Measurements from ENCODE around the gene WFDC10B. TPM values are rescaled to one million over a fixed set of nuclear protein-coding genes. Genes with fewer than 3 reads are reported as not detected.

Gene WFDC10B
- polyA plus RNA-seq, 1 of the 3 experiments (the other 2 are of a cell fraction) = not detected

- no peak for DNase-seq
- Histone ChIP-seq H3K36me3 (replicated peaks in 1 of 2; ENCODE audit: control insufficient read depth in 1 of 2, insufficient read depth in 2 of 2, low read length in 1 of 2) (no peaks in the 10 kb centered on the region), H3F3A (replicated peaks; ENCODE audit: insufficient read depth) (no peaks in the 10 kb centered on the region), H3K27me3 (ENCODE audit: insufficient read depth) (no peaks in the 10 kb centered on the region), H3K27ac (ENCODE audit: low read depth in 2 of 2, low read length in 1 of 2) (no peak overlapping the region), H4K20me1 (ENCODE audit: insufficient read depth) (no peaks in the 10 kb centered on the region), H3K9me3 (no peaks in the 10 kb centered on the region), H3K9me2 (no peaks in the 10 kb centered on the region), H3K9ac (no peak overlapping the region), H3K4me2 (no peak overlapping the region), H2AFZ (ENCODE audit: low read depth) (no peak overlapping the region), H3K4me3 (ENCODE audit: low read depth in 2 of 2, low read length in 1 of 2) (no peak overlapping the region), H3K4me1 (ENCODE audit: control insufficient read depth in 1 of 2, insufficient read depth in 2 of 2, low read depth in 1 of 2, low read length in 1 of 2) (no peaks in the 10 kb centered on the region), H3K79me2 (ENCODE audit: insufficient read depth) (no peaks in the 10 kb centered on the region)
- ChIA-PET POLR2A (no interaction called here), CTCF (no interaction called here)
- TF ChIP-seq MXI1 (IDR thresholded peaks at IDR 0.05; ENCODE audit: low read depth, low read length) (no peak), ELF1 (IDR thresholded peaks at IDR 0.05) (no peak), SMC3 (IDR thresholded peaks at IDR 0.05; ENCODE audit: low read depth, low read length) (no peak), RFX5 (IDR thresholded peaks at IDR 0.05; ENCODE audit: low read length) (no peak), FOSL2 (IDR thresholded peaks at IDR 0.05; ENCODE audit: borderline replicate concordance, low read depth) (no peak), CHD2 (IDR thresholded peaks at IDR 0.05; ENCODE audit: low read length, partially characterized antibody) (no peak), EZH2phosphoT487 (IDR thresholded peaks at IDR 0.05; ENCODE audit: borderline replicate concordance, low read depth) (no peak), POLR2AphosphoS5 (IDR thresholded peaks at IDR 0.05; ENCODE audit: low read depth, low read length) (no peak), GATA2 (CRISPR knock-in tag; IDR thresholded peaks at IDR 0.05) (no peak), RXRA (IDR thresholded peaks at IDR 0.05; ENCODE audit: borderline replicate concordance, low read depth) (no peak), CTCF (IDR thresholded peaks at IDR 0.05) (no peak), TAF1 (IDR thresholded peaks at IDR 0.05; ENCODE audit: borderline replicate concordance, low read depth, low read length) (no peak), SIN3A (IDR thresholded peaks at IDR 0.05; ENCODE audit: borderline replicate concordance, low read depth, low read length) (no peak), FOXM1 (IDR thresholded peaks at IDR 0.05; ENCODE audit: low read depth) (no peak)
- TF ChIP-seq, protein P1, sequence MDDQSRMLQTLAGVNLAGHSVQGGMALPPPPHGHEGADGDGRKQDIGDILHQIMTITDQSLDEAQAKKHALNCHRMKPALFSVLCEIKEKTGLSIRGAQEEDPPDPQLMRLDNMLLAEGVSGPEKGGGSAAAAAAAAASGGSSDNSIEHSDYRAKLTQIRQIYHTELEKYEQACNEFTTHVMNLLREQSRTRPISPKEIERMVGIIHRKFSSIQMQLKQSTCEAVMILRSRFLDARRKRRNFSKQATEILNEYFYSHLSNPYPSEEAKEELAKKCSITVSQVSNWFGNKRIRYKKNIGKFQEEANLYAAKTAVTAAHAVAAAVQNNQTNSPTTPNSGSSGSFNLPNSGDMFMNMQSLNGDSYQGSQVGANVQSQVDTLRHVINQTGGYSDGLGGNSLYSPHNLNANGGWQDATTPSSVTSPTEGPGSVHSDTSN (IDR thresholded peaks at IDR 0.05) = no peak
- TF ChIP-seq, protein P2, sequence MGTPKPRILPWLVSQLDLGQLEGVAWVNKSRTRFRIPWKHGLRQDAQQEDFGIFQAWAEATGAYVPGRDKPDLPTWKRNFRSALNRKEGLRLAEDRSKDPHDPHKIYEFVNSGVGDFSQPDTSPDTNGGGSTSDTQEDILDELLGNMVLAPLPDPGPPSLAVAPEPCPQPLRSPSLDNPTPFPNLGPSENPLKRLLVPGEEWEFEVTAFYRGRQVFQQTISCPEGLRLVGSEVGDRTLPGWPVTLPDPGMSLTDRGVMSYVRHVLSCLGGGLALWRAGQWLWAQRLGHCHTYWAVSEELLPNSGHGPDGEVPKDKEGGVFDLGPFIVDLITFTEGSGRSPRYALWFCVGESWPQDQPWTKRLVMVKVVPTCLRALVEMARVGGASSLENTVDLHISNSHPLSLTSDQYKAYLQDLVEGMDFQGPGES (IDR thresholded peaks at IDR 0.05; ENCODE audit: low read depth, low read length) = no peak
- TF ChIP-seq, protein P3, sequence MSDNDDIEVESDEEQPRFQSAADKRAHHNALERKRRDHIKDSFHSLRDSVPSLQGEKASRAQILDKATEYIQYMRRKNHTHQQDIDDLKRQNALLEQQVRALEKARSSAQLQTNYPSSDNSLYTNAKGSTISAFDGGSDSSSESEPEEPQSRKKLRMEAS (IDR thresholded peaks at IDR 0.05; ENCODE audit: low read depth) = no peak
- TF ChIP-seq, protein P4, sequence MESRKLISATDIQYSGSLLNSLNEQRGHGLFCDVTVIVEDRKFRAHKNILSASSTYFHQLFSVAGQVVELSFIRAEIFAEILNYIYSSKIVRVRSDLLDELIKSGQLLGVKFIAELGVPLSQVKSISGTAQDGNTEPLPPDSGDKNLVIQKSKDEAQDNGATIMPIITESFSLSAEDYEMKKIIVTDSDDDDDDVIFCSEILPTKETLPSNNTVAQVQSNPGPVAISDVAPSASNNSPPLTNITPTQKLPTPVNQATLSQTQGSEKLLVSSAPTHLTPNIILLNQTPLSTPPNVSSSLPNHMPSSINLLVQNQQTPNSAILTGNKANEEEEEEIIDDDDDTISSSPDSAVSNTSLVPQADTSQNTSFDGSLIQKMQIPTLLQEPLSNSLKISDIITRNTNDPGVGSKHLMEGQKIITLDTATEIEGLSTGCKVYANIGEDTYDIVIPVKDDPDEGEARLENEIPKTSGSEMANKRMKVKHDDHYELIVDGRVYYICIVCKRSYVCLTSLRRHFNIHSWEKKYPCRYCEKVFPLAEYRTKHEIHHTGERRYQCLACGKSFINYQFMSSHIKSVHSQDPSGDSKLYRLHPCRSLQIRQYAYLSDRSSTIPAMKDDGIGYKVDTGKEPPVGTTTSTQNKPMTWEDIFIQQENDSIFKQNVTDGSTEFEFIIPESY (IDR thresholded peaks at IDR 0.05; ENCODE audit: borderline replicate concordance, low read depth) = no peak
- WGBS (ENCODE audit: low lambda C conversion rate) = 0% methylated on average over 1 of the region's 1 CpG
Measured at GRCh38 chr20:45636513-45636912, 68.3 kb downstream of the WFDC10B start.

Small RNAs within 50 kb of the gene (small RNA-seq; reads per million reads assigned to genes)
- gene MIR3617 = 0 to 1.6 (median 0.59) reads per million in 7 experiments
- gene SPINT5P = 0 reads per million in 7 experiments

Other genes starting within 250 kb of the WFDC10B start
- gene WFDC2, start 235.3 kb downstream of the WFDC10B start, polyA plus RNA-seq (2012; rRNA removed) = 0.21 TPM in 1 of 2 replicates, not detected in the other
- gene SPINT3, start 189.4 kb downstream of the WFDC10B start, polyA plus RNA-seq (2012; rRNA removed) = not detected in 2 replicates
- not detected in 2 replicates for gene WFDC6, start 165.5 kb downstream of the WFDC10B start, polyA plus RNA-seq (2012; rRNA removed)
- not detected in 2 replicates for gene EPPIN, start 157.6 kb downstream of the WFDC10B start, polyA plus RNA-seq (2012; rRNA removed)
- gene WFDC8, start 125.7 kb downstream of the WFDC10B start, polyA plus RNA-seq (2012; rRNA removed) = not detected in 2 replicates
- not detected in 2 replicates for gene WFDC10A, start 75.3 kb downstream of the WFDC10B start, polyA plus RNA-seq (2012; rRNA removed)
- gene WFDC9, start 73.7 kb downstream of the WFDC10B start, polyA plus RNA-seq (2012; rRNA removed) = not detected in 2 replicates
- not detected in 2 replicates for gene WFDC11, start 34.8 kb downstream of the WFDC10B start, polyA plus RNA-seq (2012; rRNA removed)
- gene WFDC13, start 3.0 kb downstream of the WFDC10B start, polyA plus RNA-seq (2012; rRNA removed) = not detected in 2 replicates
- not detected in 2 replicates for gene SPINT4, start 17.3 kb upstream of the WFDC10B start, polyA plus RNA-seq (2012; rRNA removed)
- 0.76 and 0.97 TPM in 2 replicates for gene WFDC3, start 86.9 kb upstream of the WFDC10B start, polyA plus RNA-seq (2012; rRNA removed)
- gene DNTTIP1, start 86.9 kb upstream of the WFDC10B start, polyA plus RNA-seq (2012; rRNA removed) = 60.0 and 65.8 TPM in 2 replicates
- 82.8 and 115 TPM in 2 replicates for gene UBE2C, start 107.6 kb upstream of the WFDC10B start, polyA plus RNA-seq (2012; rRNA removed)
- 0.57 and 1.1 TPM in 2 replicates for gene TNNC2, start 122.3 kb upstream of the WFDC10B start, polyA plus RNA-seq (2012; rRNA removed)
- gene SNX21, start 128.8 kb upstream of the WFDC10B start, polyA plus RNA-seq (2012; rRNA removed) = 20.6 and 22.1 TPM in 2 replicates
- 48.4 and 54.8 TPM in 2 replicates for gene ACOT8, start 152.4 kb upstream of the WFDC10B start, polyA plus RNA-seq (2012; rRNA removed)
- gene ZSWIM3, start 152.6 kb upstream of the WFDC10B start, polyA plus RNA-seq (2012; rRNA removed) = 2.3 and 2.9 TPM in 2 replicates
- gene ZSWIM1, start 176.2 kb upstream of the WFDC10B start, polyA plus RNA-seq (2012; rRNA removed) = 1.8 and 2.8 TPM in 2 replicates
- 1.3 and 2.9 TPM in 2 replicates for gene SPATA25, start 182.6 kb upstream of the WFDC10B start, polyA plus RNA-seq (2012; rRNA removed)
- gene NEURL2, start 186.2 kb upstream of the WFDC10B start, polyA plus RNA-seq (2012; rRNA removed) = 3.5 and 4.7 TPM in 2 replicates
- 338 and 363 TPM in 2 replicates for gene CTSA, start 186.3 kb upstream of the WFDC10B start, polyA plus RNA-seq (2012; rRNA removed)
- 114 and 154 TPM in 2 replicates for gene PLTP, start 207.1 kb upstream of the WFDC10B start, polyA plus RNA-seq (2012; rRNA removed)
- gene PCIF1, start 229.7 kb upstream of the WFDC10B start, polyA plus RNA-seq (2012; rRNA removed) = 18.2 and 23.1 TPM in 2 replicates